GM11168 (cell line): Measurements from ENCODE around the gene PDXP.

Experiments
- in situ Hi-C: fragments of 300-500 bp; cut with MboI; formaldehyde crosslinking; loops from one replicate; pipeline ENCODE4 v1.12.0; 2022; ENCODE audit warnings: low sequenced_read_pairs; ENCODE audit not compliant: unreplicated experiment

Gene PDXP

DNA sequence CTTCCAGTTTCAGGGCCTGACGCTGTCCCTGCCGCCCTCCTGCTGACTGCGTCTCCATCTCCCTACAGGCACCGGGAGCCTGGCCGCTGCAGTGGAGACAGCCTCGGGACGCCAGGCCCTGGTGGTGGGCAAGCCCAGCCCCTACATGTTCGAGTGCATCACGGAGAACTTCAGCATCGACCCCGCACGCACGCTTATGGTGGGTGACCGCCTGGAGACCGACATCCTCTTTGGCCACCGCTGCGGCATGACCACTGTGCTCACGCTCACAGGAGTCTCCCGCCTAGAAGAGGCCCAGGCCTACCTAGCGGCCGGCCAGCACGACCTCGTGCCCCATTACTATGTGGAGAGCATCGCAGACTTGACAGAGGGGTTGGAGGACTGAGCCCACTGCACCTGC lies 7.0 kb downstream of the PDXP start:
- in situ Hi-C loops: no loop called here

DNA sequence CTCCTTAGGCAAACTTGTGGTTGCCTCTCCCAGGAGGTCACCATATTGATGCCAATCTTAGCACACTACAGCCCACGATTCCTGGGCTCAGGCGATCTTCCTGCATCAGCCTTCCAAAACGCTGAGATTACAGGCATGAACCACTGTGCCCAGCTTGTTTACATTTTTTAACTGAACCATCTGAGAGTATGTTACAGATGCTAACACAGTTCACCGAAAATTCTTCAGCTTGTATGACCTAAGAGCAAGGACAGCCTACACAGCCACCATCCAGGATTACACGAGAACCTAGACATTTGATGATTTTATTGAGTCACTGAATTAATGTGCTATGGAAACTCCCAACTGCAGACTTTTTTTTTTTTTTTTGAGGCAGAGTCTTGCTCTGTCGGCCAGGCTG lies 11.1 kb downstream of the PDXP start:
- in situ Hi-C loops: no loop called here

DNA sequence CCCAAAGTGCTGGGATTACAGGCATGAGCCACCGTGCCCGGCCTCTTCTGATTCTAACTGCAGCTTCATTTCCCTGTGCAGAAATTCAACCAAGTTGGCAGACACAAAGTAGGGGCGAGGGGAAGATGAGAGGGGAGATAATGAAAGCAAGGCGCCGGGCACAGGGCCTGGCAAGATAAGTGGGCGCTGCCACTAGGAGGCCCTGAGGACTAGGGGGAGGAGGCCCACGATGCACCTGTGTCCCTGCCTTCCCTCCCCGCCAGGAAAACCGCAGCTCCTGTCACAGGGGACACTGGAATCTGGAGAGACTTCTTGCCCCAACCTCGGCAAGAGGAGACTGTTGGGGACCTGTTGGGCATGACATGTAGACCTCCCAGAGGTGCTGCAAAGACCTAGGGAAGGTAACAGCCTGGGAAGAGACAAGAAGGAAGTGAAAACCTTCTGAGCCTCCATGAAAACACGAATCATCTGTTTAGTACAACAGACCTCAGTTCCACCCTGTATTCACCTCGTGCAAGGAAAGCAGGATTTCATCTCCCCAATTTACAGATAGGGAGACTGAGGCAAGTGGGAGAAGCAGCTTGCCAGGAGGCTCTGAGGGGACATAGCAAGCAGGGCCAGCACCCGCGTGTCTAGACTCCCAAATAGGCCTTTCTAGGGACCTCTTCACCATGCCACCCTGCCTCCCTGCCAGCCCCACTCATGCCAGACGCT lies 13.8 kb downstream of the PDXP start:
- in situ Hi-C loops: no loop called here

DNA sequence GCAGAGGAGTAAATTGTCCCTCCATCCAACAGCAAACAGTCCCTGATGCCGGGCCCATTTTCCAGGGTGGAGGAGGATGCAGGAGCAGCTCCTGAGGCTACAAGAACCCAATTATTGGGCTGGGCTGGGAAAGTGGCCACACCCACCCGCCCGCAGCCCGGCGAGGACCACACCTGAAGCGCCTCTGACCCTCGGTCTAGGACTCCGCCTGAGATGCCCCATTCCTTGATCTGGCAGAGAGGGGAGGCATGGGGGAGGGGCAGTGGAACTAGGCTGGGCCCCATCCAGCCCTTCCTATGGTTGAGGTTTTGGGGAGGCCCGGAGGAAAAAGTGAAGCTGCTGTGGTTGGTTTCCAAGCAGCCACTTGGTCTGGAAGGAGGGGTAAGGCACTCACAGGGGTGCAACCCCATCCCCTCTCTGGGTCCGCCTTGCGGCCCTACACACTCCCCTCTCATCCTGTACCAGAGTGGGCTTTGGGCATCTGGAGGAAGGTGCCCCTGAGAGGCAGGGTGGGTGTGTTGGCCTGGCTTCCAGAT lies 14.5 kb downstream of the PDXP start:
- in situ Hi-C loops: no loop called here

DNA sequence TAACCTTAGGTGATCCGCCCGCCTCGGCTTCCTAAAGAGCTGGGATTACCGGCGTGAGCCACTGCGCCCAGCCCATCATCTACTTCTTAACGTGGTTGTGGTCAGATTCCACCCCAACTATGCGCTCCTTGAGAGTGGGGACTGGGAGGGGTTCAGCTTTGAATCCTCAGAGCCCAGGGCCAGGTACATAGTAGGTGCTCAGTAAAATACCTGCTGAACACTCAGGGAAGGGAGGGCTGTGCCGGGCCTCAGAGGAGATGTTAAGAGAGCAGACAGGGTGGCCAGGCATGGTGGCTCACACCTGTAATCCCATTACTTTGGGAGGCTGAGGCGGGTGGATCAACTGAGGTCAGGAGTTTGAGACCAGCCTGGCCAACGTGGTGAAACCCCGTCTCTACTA lies 15.7 kb downstream of the PDXP start:
- in situ Hi-C loops: no loop called here

DNA sequence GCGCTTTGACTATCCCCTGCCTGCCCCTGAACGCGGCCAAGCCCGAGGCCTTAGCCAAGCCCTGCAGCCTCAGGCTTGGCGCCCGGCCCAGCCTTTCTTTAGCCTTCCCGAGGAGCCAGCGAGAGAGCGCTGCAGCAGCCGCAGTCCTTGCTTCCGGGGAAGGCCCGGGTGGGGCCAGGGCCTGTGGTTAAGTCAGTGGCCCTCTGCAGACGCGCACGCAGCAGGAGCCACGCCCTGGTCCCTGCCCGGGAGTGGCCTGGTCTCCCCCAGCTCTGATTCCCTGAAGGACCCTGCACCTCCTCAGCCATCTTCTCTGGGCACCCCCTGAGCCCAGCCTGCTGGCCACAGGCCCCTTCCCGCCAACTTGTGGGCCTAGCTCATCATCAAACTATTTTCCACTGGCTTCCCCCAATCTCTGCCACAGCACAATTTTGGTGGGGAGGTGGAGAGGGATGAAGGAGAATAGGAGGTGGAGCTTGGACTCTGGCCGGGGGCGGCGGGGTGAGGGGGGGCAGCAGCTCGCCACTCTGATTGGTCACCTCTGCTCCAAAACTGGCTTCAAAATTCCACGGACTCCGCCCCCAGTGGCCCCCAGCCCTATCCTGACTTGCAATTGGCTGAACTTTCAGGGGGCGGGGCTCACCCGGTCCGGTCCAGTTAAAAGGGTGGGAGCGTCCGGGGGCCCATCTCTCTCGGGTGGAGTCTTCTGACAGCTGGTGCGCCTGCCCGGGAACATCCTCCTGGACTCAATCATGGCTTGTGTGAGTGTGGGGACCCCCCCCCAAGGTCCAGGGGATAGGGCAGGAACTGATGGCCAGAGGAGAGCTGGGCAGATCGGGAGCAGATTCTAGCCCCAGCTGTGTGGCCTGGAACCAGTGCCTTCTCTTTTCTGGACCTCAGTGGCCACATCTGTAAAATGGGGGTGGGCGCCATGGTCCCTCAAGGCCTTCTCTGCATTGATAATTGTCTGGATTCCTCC lies 16.7 kb downstream of the PDXP start, which contains the start of gene LGALS1:
TSS of gene LGALS1 (plus strand) at position 686 of the 979 bp plus-strand sequence. CDS start at position 753, 67 bp downstream.
- in situ Hi-C loops: no loop called here

DNA sequence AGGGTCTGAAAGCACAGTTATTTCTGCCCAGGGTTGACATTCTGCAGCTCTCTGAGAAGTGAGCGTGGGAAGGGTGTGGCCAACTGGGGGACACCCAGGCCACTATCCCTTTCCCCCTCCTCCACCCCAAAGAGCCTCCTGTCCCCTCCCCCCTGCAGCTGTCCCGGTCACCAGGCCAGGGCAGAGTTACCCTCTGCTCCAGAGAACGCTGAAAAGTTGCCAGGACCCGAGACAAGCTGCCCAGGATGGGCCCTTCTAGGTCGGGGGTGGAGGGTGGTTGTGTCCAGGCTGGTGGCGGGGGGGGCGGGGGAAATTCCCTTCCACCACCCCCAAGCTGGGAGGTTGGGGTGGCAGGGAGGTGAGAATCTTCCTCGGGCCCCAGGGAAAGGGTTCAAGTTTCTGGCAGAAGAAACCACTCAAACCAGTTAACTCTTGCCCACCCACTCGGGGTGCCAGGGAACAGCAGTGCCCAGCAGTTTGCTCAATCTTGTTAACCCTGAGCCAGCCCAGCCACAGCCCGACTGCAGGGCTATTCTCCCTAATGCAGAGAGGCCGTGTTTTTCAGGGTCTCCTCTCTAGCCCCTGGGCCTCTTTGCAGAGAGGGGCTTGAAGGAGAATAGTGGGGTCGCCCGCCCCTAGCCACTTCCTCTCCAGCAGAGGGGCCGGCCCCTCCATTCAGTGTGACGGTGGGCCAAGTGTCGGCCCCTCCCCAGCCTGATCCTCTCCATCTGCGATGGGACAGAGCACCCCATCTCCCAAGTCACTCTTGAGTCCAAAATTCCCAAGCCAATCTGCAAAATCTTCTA lies 17.6 kb downstream of the PDXP start:
- in situ Hi-C loops: no loop called here

DNA sequence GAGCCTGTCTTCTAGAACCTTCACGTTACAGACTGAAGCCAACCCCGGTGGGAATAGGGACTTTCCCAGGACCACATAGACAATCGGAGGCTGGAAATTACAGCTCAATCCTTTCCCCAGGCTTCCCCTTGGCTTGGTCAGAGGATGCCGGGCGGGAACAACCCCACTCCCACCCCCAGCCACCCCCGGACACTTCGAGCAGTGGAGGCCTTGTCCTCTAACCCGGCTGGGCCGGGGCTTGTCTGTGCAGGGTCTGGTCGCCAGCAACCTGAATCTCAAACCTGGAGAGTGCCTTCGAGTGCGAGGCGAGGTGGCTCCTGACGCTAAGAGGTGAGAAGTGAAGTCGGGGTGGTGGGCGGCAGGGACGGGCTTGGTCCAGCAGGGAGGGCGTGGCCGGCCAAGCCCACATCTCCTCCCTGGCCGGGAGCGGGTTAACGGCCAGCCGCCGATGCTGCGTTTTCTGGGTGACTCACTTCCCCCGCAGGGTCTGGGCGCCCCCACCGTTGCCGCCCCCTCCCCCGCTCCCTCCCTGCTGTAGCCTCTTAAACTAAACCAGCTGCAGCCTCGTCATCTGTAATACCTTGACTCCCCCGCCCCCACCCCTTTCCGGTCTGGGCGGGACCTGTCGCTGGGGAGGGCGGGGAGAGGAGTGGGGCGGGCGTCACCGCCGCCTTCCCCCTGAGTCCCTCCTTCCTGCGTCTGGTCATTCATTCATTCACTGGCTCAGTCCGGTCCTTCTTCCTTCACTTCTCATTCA lies 18.4 kb downstream of the PDXP start:
- in situ Hi-C loops: no loop called here

DNA sequence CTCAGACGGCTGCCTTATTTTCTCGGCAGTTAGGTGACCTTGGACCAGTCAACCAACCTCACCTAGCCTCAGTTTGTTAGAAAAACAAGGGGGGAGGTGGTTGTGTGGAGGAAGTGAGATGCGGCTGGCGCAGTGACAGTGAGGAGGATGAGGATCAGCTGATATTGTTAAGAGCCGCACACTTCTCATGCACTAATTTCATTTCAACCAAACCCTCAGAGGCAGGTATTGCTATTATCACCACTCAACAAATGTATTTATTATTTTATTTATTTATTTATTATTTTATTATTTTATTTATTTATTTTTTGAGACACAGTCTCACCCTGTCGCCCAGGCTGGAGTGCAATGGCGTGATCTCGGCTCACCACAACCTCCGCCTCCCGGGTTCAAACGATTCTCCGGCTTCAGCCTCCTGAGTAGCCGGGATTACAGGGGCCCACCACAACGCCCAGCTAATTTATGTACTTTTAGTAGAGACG lies 19.0 kb downstream of the PDXP start:
- in situ Hi-C loops: no loop called here

DNA sequence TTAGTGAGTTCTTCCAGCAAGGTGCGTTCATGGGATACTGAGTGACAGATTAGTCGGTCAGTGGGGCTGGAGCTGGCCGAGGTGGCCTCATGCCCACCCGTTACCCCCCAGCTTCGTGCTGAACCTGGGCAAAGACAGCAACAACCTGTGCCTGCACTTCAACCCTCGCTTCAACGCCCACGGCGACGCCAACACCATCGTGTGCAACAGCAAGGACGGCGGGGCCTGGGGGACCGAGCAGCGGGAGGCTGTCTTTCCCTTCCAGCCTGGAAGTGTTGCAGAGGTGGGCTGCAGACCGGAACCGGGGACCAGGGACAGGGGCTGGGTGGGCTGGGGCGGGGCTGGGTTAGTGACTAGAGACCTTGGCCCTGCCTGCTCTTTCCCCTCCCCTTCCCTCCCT lies 19.8 kb downstream of the PDXP start:
- in situ Hi-C loops: no loop called here

DNA sequence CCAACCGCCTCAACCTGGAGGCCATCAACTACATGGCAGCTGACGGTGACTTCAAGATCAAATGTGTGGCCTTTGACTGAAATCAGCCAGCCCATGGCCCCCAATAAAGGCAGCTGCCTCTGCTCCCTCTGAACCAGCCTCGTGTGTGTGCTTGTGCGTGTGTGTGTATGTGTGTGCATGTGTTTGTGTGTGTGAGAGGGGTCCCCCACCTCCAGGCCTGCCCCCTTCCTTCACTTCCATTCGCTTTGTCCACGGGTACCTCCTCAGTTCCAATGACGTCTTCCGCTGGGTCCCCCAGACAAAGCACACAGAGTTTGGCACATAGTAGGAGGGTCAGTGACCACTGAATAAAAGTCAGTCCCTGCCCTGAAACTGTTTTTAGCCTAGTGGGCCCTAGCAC lies 21.1 kb downstream of the PDXP start:
- in situ Hi-C loops: loop anchor here (10.0 kb wide), 1 partner anchor 55 kb away; no protein-coding TSS in a partner anchor

DNA sequence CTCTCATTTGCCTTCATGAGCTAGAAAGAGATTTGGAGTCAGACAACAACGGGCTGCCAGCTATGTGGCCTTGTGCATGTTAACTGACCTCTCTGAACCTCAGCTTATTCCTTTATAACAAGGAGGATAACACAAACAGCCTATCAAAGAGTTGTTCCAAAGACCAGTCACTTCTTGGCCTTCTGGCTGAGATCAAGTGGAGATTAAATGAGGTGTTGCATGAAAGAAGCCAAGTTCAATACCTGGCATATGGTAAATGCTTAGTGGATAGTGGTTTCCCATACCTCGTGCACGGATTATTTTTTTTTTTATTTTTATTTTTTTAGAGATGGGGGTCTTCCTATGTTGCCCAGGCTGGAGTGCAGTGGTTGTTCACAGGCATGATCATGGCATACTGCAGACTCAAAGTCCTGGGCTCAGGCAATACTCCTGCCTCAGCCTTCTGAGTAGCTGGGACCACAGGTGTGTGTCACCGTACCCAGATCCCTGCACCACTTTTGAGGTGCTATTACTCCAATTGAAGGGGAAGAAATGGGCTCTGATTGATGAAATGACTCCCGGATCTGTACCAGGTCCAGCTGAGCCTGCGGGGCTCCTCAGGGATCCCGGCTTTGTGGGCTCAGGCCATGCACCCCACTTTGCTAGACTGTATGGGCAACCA lies 21.8 kb downstream of the PDXP start:
- in situ Hi-C loops: loop anchor here (10.0 kb wide), 1 partner anchor 56 kb away; no protein-coding TSS in a partner anchor

DNA sequence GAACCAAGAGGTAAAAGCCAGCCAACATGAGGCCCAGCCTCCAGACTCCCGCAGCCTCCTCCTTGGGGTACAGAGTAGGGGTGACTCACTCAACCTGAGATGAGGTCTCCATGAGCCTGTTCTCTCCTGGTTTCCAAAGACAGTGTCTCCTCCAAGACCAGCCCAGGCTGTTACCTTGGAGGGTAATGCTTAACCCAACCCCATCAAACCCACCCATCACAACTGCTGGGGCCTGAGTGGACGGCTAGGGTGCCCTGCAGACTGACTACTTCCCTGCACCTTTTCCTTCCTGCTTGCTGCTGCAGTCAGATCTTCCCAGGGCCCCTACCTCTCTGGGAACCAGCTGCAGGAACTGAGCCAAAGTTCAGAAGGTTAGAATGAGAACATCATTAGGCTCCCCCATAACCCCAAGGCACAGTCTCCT lies 22.5 kb downstream of the PDXP start:
- in situ Hi-C loops: loop anchor here (10.0 kb wide), 1 partner anchor 56 kb away; no protein-coding TSS in a partner anchor

DNA sequence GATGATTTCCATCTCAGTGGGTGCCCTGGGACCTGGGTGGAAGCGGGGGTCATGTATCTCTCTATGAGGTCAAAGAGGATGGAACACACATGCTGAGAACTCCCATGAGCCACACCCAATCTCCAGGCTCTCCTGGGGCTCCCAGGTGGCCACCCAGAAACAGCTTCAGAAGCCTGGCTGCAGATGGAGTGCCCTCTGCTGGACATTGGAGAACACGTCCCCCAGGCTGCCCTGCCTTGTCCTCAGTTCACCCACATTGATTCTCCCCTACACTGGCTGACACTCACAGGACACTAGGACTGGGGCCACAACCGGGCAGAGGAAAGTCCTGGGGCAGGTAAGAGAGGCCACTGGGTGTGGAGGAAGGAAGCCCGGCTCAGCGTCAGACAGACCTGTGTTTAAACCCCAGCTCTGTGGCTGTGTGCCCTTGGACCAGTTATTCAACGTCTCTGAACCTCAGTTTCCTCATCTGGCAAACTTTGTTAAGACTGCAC lies 23.1 kb downstream of the PDXP start:
- in situ Hi-C loops: loop anchor here (10.0 kb wide), 1 partner anchor 57 kb away; no protein-coding TSS in a partner anchor

DNA sequence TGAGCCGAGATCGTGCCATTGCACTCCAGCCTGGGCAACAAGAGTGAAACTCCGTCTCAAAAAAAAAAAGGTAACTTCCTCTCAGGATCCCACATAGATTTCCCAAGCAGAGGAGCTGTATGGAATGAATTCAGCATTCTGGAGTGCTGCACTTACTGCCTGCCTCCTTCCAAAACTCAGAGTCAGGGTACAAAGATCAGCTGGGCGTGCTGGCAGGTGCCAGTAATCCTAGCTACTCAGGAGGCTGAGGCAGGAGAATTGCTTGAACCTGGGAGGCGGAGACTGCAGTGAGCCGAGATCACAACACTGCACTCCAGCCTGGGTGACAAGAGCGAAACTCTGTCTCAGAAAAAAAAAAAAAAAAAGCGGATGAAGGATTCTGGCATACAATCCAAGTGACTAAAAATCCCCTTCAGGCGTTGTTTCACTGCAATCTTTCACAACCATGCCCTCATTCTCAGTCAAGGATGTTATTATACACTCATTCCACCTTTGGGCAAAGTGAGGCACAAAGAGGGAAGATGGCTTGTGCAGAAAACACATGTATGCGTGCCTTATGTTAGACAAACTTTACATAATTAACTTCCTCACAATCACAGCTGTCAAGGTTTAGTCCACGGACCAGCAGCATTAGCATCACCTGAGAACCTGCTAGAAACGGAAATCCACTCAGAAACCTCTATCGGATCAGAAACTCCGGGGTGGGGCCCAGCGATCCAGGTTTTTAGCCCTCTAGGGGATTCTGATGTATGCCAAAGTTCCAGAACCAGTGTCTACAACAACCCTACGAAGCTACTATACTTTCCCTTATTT lies 26.5 kb downstream of the PDXP start:
- in situ Hi-C loops: loop anchor here (10.0 kb wide), 1 partner anchor 60 kb away; no protein-coding TSS in a partner anchor

DNA sequence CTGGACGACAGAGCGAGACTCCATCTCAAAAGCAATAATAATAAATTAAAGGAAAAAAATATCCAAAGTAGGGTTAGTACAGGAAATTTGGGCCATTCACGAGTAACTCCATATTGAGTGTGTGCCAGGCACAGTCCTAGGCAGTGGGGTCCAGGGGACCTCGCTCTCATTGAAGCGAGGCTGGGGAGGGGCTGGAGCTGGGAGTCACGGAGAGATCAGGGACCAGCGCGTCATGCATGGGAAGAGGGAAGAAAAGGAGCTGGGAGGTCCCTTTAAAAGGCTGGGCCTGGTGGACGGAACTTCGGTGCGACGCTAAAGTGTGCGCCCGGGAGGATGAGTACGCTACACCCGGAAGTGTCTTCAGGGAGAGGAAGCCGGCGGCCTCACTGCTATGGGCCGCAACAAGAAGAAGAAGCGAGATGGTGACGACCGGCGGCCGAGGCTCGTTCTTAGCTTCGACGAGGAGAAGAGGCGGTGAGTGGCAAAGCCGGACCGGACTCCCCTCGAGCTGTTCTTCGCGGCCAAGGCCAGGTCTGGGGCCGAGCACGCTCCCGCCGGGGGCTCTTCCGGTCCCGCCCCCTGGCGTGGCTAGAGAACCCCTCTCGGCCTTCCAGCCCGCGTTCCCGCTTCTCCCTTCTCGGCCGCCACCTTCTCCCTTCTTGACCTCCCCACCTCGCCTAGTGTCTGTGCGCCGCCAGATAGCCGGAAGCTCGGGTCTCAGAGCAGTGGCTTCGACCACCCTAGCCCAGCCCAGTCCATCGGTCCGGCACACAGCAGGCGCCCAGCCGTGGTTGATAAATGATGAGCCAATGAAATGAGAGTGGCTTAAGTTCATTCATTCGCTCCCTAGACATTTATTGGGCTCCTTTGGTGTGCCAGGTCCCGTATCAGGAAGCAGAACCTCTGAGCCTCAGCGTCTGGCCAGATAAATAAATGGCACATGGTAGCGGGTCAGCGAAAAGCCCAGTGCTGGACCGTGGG lies 27.8 kb downstream of the PDXP start, which contains the start of gene NOL12:
TSS of gene NOL12 (plus strand) at position 342 of the 981 bp plus-strand sequence. CDS start at position 392, 50 bp downstream.
- in situ Hi-C loops: loop anchor here (10.0 kb wide), 1 partner anchor 61 kb away; no protein-coding TSS in a partner anchor
